Activated CD4-positive, alpha-beta T cell treated with anti-CD3 and anti-CD28 coated beads, Interleukin-2, amount 50 U/mL, for 4 hours (primary cell): ENCODE measurements around the gene PYGB.
"Not testable (repeated sequence)": the region's sequence is repeated elsewhere in the genome, so short reads cannot be mapped to it uniquely, and the experiment has no call there.

Source experiments
- DNase-seq, 2 experiments: peaks; one replicate each; pipeline ENCODE4 v3.0.0-alpha.2; 2020

PYGB gene

GRCh38 chr20:25314497-25315417 is 66.9 kb downstream of the PYGB start:
- no peak for DNase-seq

- DNase-seq = no peak
Measured at GRCh38 chr20:25315418-25316210, 67.7 kb downstream of the PYGB start.

GRCh38 chr20:25316506-25317190 is 68.8 kb downstream of the PYGB start:
- DNase-seq = no peak

- no peak for DNase-seq
Measured at GRCh38 chr20:25317351-25318075, 69.6 kb downstream of the PYGB start.

DNA sequence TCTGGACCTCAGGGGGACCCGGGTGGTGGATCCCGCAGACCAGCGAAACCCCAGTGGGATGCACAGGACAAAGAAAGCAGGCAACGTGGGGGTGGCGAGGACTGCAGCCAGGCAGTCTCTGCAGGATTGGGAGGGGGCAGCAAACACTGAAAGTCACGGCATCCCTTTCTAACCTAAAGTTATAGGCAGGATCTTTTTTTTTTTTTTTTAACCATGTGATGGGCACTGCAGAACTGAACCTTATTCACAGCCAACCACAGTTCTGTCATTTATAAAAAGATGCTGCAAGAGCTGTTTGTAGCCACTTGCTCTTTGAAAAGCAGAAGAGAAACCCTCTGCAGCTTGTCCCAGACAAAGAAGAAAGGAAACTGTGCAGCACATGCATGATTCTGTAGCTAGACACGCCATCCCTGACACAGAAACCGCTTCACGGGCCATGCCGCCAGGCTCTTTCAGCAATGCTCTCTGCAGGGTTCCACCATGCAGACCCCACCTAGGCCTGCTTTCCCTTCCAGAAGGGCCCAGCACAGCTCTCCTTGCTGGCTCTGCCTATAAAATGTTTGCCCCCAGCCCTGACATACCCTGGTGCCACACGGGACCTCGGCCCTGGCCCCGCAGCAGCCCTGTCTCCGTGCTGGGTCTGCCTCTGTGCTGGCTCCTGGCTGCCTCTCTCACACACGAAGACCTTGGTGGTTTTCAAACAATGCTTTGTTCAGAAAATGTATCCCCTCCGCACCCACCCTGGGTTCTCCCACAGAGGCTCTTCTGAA is 70.8 kb downstream of the PYGB start:
- DNase-seq = no peak

- DNase-seq = no peak
Measured at GRCh38 chr20:25319241-25320034, 71.6 kb downstream of the PYGB start.

GRCh38 chr20:25320035-25320800 is 72.3 kb downstream of the PYGB start:
- DNase-seq = no peak

DNA sequence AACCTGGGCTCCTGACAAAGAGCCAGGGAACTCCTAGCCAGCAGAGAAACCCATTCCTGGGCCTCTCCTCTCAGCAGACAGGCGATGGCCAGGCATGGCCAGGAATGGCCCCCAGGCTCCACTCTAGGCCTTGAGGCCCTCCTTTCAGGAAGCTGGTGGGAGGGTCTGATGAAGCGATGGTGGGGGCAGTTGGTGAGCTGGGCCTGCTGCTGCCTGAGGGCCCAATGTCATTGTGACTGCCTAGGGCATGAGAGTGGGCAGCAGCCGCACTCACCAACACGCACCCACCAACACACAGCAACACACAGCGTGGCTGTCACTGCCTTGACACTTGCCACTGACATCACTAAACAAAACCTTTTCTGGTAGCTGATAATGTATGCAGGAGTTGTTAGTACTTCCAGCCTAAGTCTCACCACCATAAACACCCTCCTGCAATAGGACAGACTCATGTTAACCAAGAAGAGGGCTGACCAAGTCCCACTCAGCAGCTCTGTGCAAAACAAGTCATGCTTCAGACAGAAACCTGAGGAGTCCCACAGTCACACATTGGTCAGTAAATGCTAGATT is 73.5 kb downstream of the PYGB start:
- DNase-seq = no peak

GRCh38 chr20:25321991-25322390 is 74.1 kb downstream of the PYGB start:
- no peak for DNase-seq

DNA sequence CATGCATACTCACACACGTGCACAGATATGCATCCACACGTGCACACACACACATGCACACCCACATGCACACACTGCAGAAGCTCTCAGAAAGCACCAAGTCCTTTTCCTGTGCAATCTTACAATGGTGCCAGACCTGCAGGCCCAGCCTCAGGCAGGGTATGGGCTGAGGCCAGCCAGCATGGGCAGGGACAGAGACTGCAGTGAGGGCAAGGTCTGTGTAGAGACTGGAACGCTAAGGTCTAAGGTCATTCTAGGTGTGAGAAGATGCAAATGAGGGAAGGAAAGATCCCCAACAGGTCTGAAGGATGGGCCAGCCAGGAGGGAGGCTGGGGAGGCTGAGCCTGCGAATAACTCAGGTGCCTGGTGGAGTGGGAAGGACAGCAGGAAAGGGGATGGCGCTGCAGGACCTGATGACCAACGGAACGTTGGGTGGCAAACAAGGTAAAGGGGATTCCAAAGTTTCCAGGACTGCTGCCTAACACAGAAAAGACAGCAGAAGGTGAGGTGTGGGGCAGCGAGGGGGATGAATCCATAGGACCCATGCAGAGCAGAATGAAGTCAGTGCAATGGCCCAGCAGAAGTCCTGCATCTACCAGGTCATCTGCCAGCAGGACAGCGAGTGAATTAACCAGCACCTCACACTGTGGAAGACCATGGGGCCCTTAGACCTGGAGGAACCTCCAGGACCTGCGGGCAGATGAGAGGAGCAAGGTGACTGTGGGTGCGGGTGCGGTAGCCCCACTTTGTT is 75.8 kb downstream of the PYGB start:
- DNase-seq = no peak

- DNase-seq = no peak
Measured at GRCh38 chr20:25324412-25324811, 76.5 kb downstream of the PYGB start.

DNA sequence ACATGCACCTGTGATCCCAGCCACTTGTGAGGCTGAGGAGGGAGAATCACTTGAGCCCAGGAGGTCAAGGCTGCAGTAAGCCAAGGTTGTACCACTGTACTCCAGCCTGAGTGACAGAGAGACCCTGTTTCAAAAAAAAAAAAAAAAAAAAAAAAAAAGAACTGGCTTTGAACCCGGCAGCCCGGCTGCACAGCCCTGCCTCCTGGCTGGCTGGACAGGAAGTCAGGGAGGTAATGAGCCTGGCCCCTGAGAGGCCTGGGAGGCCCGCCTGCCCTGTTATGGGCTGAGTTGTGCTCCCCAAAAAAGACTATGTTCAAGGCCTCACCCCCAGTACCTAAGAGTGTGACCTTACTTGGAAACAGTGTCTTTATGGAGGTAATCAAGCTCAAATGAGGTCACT is 77.2 kb downstream of the PYGB start:
- DNase-seq = no peak

GRCh38 chr20:25325997-25326396 is 78.1 kb downstream of the PYGB start:
- no peak for DNase-seq

DNA sequence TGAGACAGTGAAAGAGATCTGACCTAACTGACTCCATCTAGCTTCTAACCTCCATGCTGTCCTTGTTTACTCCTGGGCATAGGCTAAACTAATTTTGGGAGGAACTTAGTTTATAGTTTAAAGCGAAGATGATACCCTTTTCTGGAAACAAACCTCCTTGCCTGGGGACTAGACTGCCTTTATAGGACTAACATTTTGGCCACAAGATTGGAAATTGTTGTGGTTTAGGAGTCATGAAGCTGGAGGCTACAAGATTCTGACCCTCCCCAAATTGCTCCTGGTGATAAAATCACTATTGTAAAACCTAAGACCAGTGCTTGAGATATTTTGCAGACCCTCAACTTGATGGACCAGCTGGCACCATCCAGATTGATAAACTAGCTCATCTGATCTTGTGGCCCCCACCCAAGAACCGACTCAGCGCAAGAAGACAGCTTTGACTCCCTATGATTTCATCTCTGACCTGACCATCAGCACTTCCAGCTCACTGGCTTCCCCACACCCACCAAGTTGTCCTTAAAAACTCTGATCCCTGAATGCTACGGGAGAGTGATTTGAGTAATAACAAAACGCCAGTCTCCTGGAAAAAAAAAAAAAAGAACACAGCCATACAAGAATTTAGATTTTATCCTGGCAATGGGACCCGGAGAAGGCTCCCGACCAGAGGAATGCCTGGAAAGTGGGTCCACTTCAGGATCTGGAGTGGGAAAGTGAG is 79.8 kb downstream of the PYGB start:
- DNase-seq = no peak

- DNase-seq = no peak
Measured at GRCh38 chr20:25328954-25329498, 81.1 kb downstream of the PYGB start.

GRCh38 chr20:25334972-25335371 is 87.1 kb downstream of the PYGB start:
- not testable (repeated sequence) for DNase-seq

DNA sequence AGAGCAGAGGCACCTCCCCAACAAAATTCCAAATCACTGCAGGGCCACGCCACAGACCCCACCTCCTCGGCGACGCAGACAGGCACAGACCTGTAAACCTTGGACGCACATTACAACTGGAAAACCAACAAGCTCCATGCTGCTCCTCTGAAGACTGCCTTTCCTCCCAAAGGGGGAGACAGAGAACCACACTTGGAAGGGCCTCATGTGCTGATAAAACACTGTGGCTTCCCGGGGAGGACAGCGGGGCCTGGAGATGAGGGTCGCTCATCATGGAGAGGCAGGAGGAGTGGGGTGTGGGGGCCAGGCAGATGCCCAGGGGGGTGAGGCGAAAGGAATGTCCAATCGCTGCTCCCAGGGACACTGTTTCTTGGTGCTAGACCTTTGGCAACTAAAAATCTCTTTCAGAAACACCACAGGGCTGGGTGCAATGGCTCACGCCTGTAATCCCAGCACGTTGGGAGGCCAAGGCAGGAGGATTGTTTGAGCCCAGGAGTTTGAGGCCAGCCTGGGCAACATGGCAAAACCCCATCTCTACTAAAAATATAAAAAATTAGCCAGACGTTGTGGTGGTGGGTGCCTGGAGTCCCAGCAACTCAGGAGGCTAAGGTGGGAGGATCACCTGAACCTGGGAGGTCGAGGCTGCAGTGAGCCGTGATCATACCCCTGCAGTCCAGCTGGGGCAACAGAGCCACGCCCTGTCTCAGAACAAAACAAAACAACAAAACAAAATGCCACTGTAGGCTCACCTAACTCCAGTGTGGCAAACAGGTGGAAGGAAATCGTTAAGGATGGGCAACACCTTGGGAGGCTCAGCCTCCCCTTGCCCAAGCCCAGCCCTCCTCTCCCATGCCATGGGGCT is 88.9 kb downstream of the PYGB start:
- no peak for DNase-seq
